Measurements from ENCODE around the gene RNF149. TPM values are rescaled to one million over a fixed set of nuclear protein-coding genes. Genes with fewer than 3 reads are reported as not detected.
"Not testable (repeated sequence)": the region's sequence is repeated elsewhere in the genome, so short reads cannot be mapped to it uniquely, and the experiment has no call there.

Gene RNF149, protein sequence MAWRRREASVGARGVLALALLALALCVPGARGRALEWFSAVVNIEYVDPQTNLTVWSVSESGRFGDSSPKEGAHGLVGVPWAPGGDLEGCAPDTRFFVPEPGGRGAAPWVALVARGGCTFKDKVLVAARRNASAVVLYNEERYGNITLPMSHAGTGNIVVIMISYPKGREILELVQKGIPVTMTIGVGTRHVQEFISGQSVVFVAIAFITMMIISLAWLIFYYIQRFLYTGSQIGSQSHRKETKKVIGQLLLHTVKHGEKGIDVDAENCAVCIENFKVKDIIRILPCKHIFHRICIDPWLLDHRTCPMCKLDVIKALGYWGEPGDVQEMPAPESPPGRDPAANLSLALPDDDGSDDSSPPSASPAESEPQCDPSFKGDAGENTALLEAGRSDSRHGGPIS
- total RNA-seq (45.8 TPM), polyA plus RNA-seq (105 TPM)
- long read RNA-seq, donor 1, partial matches to known transcripts: 0 of 4 reads
- long read RNA-seq, donor 1, other reads (novel, unspliced or antisense): 0 of 4 reads
- long read RNA-seq, donor 2, transcript RNF149-201 (7 exons, 2,458 nt): major isoform, 20 of 62 reads
- long read RNA-seq, donor 2, partial matches to known transcripts: 41 of 62 reads
- long read RNA-seq, donor 2, other reads (novel, unspliced or antisense): 0 of 62 reads
- long read RNA-seq, donor 3, transcript RNF149-201 (7 exons, 2,458 nt): major isoform, 13 of 15 reads
- long read RNA-seq, donor 3, partial matches to known transcripts: 0 of 15 reads
- long read RNA-seq, donor 3, other reads (novel, unspliced or antisense): 0 of 15 reads
- long read RNA-seq, donor 4, transcript RNF149-201 (7 exons, 2,458 nt): major isoform, 5 of 26 reads
- long read RNA-seq, donor 4, partial matches to known transcripts: 21 of 26 reads
- long read RNA-seq, donor 4, other reads (novel, unspliced or antisense): 0 of 26 reads
- long read RNA-seq, donor 5, transcript RNF149-201 (7 exons, 2,458 nt): major isoform, 21 of 32 reads
- long read RNA-seq, donor 5, partial matches to known transcripts: 5 of 32 reads
- long read RNA-seq, donor 5, other reads (novel, unspliced or antisense): 0 of 32 reads
- long read RNA-seq, donor 6, transcript RNF149-201 (7 exons, 2,458 nt): major isoform, 9 of 17 reads
- long read RNA-seq, donor 6, partial matches to known transcripts: 6 of 17 reads
- long read RNA-seq, donor 6, other reads (novel, unspliced or antisense): 0 of 17 reads
- long read RNA-seq, donor 7, transcript RNF149-201 (7 exons, 2,458 nt): major isoform, 12 of 31 reads
- long read RNA-seq, donor 7, partial matches to known transcripts: 18 of 31 reads
- long read RNA-seq, donor 7, other reads (novel, unspliced or antisense): 0 of 31 reads
- long read RNA-seq, donor 8, partial matches to known transcripts: 0 of 3 reads
- long read RNA-seq, donor 8, other reads (novel, unspliced or antisense): 0 of 3 reads
- long read RNA-seq, donor 9, transcript RNF149-201 (7 exons, 2,458 nt): major isoform, 5 of 6 reads
- long read RNA-seq, donor 9, partial matches to known transcripts: 0 of 6 reads
- long read RNA-seq, donor 9, other reads (novel, unspliced or antisense): 0 of 6 reads
- long read RNA-seq, donor 10, transcript RNF149-201 (7 exons, 2,458 nt): major isoform, 23 of 36 reads
- long read RNA-seq, donor 10, partial matches to known transcripts: 10 of 36 reads
- long read RNA-seq, donor 10, other reads (novel, unspliced or antisense): 0 of 36 reads

DNA sequence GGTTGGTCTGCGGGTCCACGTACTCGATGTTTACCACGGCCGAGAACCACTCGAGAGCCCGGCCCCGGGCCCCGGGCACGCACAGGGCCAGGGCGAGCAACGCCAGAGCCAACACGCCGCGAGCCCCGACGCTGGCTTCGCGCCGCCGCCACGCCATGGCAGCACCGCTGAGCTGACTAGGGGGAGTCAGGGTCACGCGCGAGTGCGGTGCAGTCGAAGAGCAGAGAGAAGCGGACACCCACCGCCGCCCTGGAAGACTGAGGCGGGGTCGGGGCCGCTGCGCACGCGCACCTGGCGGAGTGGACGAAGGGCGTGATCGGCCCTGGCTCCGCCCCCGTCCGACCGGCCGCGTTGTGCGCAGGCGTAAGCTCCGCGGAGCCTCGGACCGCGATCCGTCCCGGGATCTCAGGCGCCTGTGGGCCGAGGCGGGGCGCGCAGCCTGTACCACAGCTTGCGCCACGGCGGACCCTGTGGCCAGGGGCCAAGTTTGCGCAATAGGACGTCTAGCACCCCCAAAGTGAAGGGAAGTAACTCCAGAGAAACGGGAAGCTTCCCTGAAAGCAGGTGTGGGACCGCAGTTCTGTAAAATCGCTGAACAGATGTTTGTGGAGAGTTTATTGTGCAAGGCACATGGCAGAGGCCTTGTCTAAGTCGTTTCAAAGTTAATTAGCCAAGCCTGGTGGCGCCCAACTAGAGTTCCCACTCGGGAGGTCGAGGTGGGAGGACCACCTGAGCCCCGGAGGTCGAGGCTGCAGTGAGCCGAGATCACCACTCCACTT lies at the start of gene RNF149:
RNF149 (minus strand) TSS at position 270 of the 779 bp plus-strand sequence; CDS start at position 157, 113 bp downstream.
- peaks cover 36 to 62% of the 10 kb centered on the region in 2 donors for H3K4me1 ChIP-seq (ENCODE audit: control insufficient read depth in 2 of 2, insufficient read depth in 2 of 2, low read length in 2 of 2)
- under 1% methylated on average over 76 of the region's 76 CpGs for WGBS
- H3K4me3 ChIP-seq (ENCODE audit: low read length in 2 of 2): peak within 1 kb of the TSS; percentile 83 to 89
- peaks cover 0 to 9% of the 10 kb centered on the region in 2 donors for H3K36me3 ChIP-seq (ENCODE audit: control insufficient read depth in 2 of 2, insufficient read depth in 2 of 2, low read length in 1 of 2)
- peak in 7 of 9 donors; percentile 75 to 93 (median 87) for DNase-seq (ENCODE audit: low read depth in 6 of 9, low spot score in 9 of 9)
- no peaks in the 10 kb centered on the region for H3K27me3 ChIP-seq (ENCODE audit: control insufficient read depth in 2 of 2, insufficient read depth in 1 of 2, low read length in 1 of 2)
- peak within 1 kb of the TSS; percentile 93 to 95 for H3K27ac ChIP-seq (ENCODE audit: low read depth in 1 of 2, low read length in 1 of 2)
- H3K9me3 ChIP-seq (ENCODE audit: control insufficient read depth in 2 of 2, insufficient read depth in 1 of 2, low read length in 1 of 2): no peaks in the 10 kb centered on the region

DNA sequence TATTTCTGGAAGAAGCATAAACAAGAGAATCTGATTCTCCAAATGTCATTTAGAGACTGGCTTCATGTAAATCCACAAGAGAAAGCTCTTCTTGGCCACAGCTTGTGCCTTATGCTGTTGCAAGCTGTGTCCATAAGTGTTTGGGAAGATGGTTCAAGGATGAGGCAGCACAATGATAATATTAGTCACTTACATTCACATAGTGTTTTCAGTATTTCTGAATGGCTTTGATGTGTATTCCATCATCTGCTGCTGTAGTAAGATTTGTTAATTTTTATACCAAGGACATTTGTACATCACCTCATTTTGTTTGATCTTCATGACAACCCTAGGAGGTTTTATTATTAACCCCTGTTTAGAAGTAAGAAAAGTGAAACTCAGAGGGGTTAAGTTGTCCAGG lies 48.9 kb upstream of the RNF149 start:
- Histone ChIP-seq H3K9me3 (ENCODE audit: control insufficient read depth in 2 of 2, insufficient read depth in 1 of 2, low read length in 1 of 2) (no peaks in the 10 kb centered on the region), H3K27ac (ENCODE audit: low read depth in 1 of 2, low read length in 1 of 2) (no peak overlapping the region), H3K36me3 (ENCODE audit: control insufficient read depth in 2 of 2, insufficient read depth in 2 of 2, low read length in 1 of 2) (no peaks in the 10 kb centered on the region), H3K4me3 (ENCODE audit: low read length in 2 of 2) (no peak overlapping the region), H3K27me3 (ENCODE audit: control insufficient read depth in 2 of 2, insufficient read depth in 1 of 2, low read length in 1 of 2) (no peaks in the 10 kb centered on the region), H3K4me1 (ENCODE audit: control insufficient read depth in 2 of 2, insufficient read depth in 2 of 2, low read length in 2 of 2) (peaks cover 0 to 7% of the 10 kb centered on the region in 2 donors)
- DNase-seq (ENCODE audit: low read depth in 6 of 9, low spot score in 9 of 9): no peak

DNA sequence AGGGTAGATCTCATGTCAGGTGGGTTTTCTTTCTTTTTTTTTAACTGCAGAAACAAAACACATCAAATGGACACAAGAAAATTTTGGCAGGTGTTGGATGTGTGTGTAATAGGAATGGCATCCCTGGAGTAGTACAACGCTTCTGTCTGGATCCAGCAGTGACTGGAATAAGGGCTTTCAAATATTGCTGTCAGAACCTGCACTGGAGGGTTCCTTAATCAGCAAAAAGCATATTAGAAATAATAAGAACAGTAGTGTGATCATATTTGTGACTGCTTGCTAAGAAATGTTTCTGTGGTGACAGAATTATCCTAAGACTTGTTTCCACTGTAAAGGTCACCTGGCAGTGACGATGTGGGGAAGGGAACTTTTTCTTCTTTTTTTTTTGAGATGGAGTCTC lies 48.0 kb upstream of the RNF149 start:
- H3K9me3 ChIP-seq (ENCODE audit: control insufficient read depth in 2 of 2, insufficient read depth in 1 of 2, low read length in 1 of 2): no peaks in the 10 kb centered on the region
- 97% methylated on average over 2 of the region's 2 CpGs for WGBS
- H3K4me3 ChIP-seq (ENCODE audit: low read length in 2 of 2): no peak overlapping the region
- H3K27ac ChIP-seq (ENCODE audit: low read depth in 1 of 2, low read length in 1 of 2): no peak overlapping the region
- H3K27me3 ChIP-seq (ENCODE audit: control insufficient read depth in 2 of 2, insufficient read depth in 1 of 2, low read length in 1 of 2): no peaks in the 10 kb centered on the region
- no peaks in the 10 kb centered on the region for H3K36me3 ChIP-seq (ENCODE audit: control insufficient read depth in 2 of 2, insufficient read depth in 2 of 2, low read length in 1 of 2)
- H3K4me1 ChIP-seq (ENCODE audit: control insufficient read depth in 2 of 2, insufficient read depth in 2 of 2, low read length in 2 of 2): peaks cover 0 to 1% of the 10 kb centered on the region in 2 donors
- no peak for DNase-seq (ENCODE audit: low read depth in 6 of 9, low spot score in 9 of 9)

DNA sequence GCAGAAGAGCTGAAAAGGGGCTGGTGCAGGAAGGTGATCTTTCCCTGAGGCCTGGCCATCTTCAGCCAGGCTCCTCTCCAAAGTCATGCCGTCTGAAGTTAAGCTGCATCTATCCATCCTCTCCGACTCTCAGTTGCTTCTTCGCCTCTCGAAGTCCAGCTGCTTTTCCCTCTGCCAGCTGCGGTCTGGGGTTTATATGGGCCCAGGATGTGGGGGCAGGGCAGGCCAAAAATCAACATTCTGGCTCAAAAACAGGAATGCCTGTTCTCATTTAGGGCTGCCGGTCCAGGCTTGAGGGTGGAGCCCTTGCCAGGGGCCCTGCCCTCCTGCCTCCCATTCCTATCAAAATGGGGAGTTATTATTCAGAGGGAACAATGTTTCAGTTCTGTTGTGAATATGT lies 47.6 kb upstream of the RNF149 start:
- Histone ChIP-seq H3K4me1 (ENCODE audit: control insufficient read depth in 2 of 2, insufficient read depth in 2 of 2, low read length in 2 of 2) (no peaks in the 10 kb centered on the region), H3K4me3 (ENCODE audit: low read length in 2 of 2) (no peak overlapping the region), H3K27me3 (ENCODE audit: control insufficient read depth in 2 of 2, insufficient read depth in 1 of 2, low read length in 1 of 2) (no peaks in the 10 kb centered on the region), H3K9me3 (ENCODE audit: control insufficient read depth in 2 of 2, insufficient read depth in 1 of 2, low read length in 1 of 2) (no peaks in the 10 kb centered on the region), H3K27ac (ENCODE audit: low read depth in 1 of 2, low read length in 1 of 2) (no peak overlapping the region), H3K36me3 (ENCODE audit: control insufficient read depth in 2 of 2, insufficient read depth in 2 of 2, low read length in 1 of 2) (no peaks in the 10 kb centered on the region)
- no peak for DNase-seq (ENCODE audit: low read depth in 6 of 9, low spot score in 9 of 9)
- 95% methylated on average over 6 of the region's 6 CpGs for WGBS

DNA sequence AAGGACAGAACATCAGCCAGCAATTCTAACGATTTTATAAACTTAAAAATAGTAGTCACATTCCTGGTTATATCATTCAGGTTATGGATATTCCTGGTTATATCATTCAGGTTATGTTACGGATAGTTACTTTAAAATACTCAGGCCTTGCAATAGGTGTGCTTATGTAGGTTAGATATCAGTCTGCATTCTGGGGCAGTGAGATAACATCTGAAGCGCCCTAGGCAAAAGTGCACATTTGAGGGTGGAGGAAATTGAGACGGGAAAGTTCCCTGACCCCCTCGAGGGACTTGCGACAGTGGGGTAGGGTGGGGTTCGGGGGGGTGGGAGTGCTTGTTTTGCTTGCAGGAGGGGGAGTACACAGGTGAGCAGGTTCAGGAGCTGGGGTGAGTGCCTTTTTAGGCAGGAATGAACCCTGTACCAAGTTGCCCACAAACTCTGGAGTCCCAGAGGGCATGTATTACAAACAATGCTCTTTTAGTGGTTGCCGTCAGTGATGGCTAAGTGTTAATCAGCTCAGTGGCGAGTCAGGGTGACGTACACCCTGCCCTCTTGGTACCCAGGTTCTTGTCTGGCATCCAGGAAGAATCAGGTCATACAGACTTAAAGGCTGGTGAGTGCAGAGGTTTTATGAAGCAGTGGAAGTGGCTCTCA lies 47.0 kb upstream of the RNF149 start:
- WGBS: 91% methylated on average over 10 of the region's 10 CpGs
- DNase-seq (ENCODE audit: low read depth in 6 of 9, low spot score in 9 of 9): no peak
- no peaks in the 10 kb centered on the region for H3K9me3 ChIP-seq (ENCODE audit: control insufficient read depth in 2 of 2, insufficient read depth in 1 of 2, low read length in 1 of 2)
- H3K4me1 ChIP-seq (ENCODE audit: control insufficient read depth in 2 of 2, insufficient read depth in 2 of 2, low read length in 2 of 2): no peaks in the 10 kb centered on the region
- H3K27ac ChIP-seq (ENCODE audit: low read depth in 1 of 2, low read length in 1 of 2): no peak overlapping the region
- no peaks in the 10 kb centered on the region for H3K27me3 ChIP-seq (ENCODE audit: control insufficient read depth in 2 of 2, insufficient read depth in 1 of 2, low read length in 1 of 2)
- H3K36me3 ChIP-seq (ENCODE audit: control insufficient read depth in 2 of 2, insufficient read depth in 2 of 2, low read length in 1 of 2): no peaks in the 10 kb centered on the region
- H3K4me3 ChIP-seq (ENCODE audit: low read length in 2 of 2): no peak overlapping the region

DNA sequence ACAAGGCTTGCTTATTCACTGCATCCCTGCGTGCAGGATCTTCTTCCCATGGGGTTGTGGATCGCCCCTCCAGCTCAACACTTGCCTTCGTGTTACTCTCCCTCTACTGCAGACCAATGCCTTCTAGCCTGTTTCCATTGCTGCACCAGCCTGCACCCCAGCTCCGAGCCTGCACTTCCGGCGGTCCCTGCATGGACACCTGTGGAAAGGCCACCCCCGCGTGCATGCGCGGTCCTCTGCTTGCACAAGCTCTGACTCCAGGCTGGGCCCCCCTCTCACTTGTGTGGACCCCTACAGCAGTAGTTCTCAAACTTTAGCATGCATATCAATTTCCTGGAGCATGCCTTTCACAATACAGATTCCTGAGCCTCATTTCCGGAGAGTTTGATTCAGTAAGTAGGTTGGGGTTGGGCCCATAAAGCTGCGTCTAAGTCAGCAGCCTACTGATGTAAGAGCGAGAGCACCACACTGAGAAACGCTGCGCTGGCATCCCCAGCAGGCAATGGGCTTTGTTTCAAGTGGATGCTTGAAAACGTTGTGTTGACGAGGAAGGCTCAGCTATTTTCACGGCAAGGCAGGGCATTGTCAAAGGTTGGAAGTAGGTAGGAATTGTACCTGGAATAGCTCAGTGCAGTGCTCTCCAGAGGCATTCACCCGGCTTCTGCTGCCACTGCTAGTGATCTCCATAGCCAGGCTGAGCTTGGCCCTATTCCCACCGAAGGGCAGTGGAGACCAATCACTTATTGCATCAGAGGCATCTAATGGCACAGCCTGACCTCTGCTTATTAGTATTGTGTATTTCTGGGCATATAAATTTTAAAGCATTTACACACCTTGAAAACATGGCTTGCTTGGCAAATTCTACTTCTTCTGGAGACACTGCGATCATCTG lies 46.2 kb upstream of the RNF149 start:
- H3K9me3 ChIP-seq (ENCODE audit: control insufficient read depth in 2 of 2, insufficient read depth in 1 of 2, low read length in 1 of 2): no peaks in the 10 kb centered on the region
- no peak overlapping the region for H3K4me3 ChIP-seq (ENCODE audit: low read length in 2 of 2)
- whole genome bisulfite sequencing: 96% methylated on average over 21 of the region's 21 CpGs
- H3K4me1 ChIP-seq (ENCODE audit: control insufficient read depth in 2 of 2, insufficient read depth in 2 of 2, low read length in 2 of 2): no peaks in the 10 kb centered on the region
- H3K27me3 ChIP-seq (ENCODE audit: control insufficient read depth in 2 of 2, insufficient read depth in 1 of 2, low read length in 1 of 2): no peaks in the 10 kb centered on the region
- no peak for DNase-seq (ENCODE audit: low read depth in 6 of 9, low spot score in 9 of 9)
- no peak overlapping the region for H3K27ac ChIP-seq (ENCODE audit: low read depth in 1 of 2, low read length in 1 of 2)
- no peaks in the 10 kb centered on the region for H3K36me3 ChIP-seq (ENCODE audit: control insufficient read depth in 2 of 2, insufficient read depth in 2 of 2, low read length in 1 of 2)

DNA sequence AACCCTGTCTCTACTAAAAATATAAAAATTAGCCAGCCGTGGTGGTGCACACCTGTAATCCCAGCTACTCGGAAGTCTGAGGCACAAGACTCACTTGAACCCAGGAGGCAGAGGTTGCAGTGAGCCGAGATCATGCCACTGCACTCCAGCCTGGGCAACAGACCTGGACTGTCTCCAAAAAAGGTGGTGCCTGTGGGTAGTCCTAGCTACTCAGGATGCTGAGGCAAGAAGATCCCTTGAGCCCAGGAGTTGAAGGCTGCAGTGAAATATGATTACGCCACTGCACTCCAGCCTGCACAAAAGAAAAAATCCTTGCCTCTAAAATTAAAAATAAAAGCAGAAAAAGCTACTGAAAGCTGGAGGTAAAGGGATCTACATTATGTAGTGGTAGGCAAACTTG lies 44.1 kb upstream of the RNF149 start:
- not testable (repeated sequence) for H3K4me3 ChIP-seq (ENCODE audit: low read length in 2 of 2); H3K36me3 ChIP-seq (ENCODE audit: control insufficient read depth in 2 of 2, insufficient read depth in 2 of 2, low read length in 1 of 2); H3K4me1 ChIP-seq (ENCODE audit: control insufficient read depth in 2 of 2, insufficient read depth in 2 of 2, low read length in 2 of 2); DNase-seq (ENCODE audit: low read depth in 6 of 9, low spot score in 9 of 9); H3K27me3 ChIP-seq (ENCODE audit: control insufficient read depth in 2 of 2, insufficient read depth in 1 of 2, low read length in 1 of 2); H3K27ac ChIP-seq (ENCODE audit: low read depth in 1 of 2, low read length in 1 of 2); H3K9me3 ChIP-seq (ENCODE audit: control insufficient read depth in 2 of 2, insufficient read depth in 1 of 2, low read length in 1 of 2)
- WGBS: 97% methylated on average over 4 of the region's 4 CpGs
